Stomach (tissue), 9 donors: ENCODE results near the gene SLC7A9. TPM values are rescaled to one million over a fixed set of nuclear protein-coding genes. Genes with fewer than 3 reads are reported as not detected.

ENCODE experiments used
- DNase-seq, 2 donors: peaks; one replicate each; pipeline versions ENCODE4 v3.0.0 to v3.0.0-alpha.2; 2013 to 2019
- H3K27ac ChIP-seq, 5 donors: fragments of 200-600 bp in 4 of 5; sonication (generic) in 4 of 5; one replicate each; pipeline ENCODE4 v1.5.1; 2013 to 2019; ENCODE audit warnings: mild to moderate bottlenecking in 1 of 5, moderate library complexity in 1 of 5
- H3K27me3 ChIP-seq, 3 donors: fragments of 200-600 bp; sonication (generic); one replicate each; pipeline ENCODE4 v1.5.1; 2017 to 2019; ENCODE audit warnings: mixed run types in 1 of 3
- H3K36me3 ChIP-seq, 4 donors: fragments of 200-600 bp; sonication (generic); 1 replicate in 3 of 4; 2 replicates in 1 of 4; pipeline ENCODE4 v1.5.1; 2016 to 2019
- H3K4me1 ChIP-seq, 4 donors: fragments of 200-600 bp; sonication (generic); one replicate each; pipeline ENCODE4 v1.5.1; 2016 to 2019
- H3K4me3 ChIP-seq, 4 donors: fragments of 200-600 bp; sonication (generic) in 3 of 4; one replicate each; pipeline ENCODE4 v1.5.1; 2016 to 2019; ENCODE audit warnings: mild to moderate bottlenecking in 1 of 4
- H3K9me3 ChIP-seq, 4 donors: fragments of 200-600 bp; sonication (generic); one replicate each; pipeline ENCODE4 v1.5.1; 2016 to 2019
- CTCF ChIP-seq, 7 experiments: fragments of 450-650 bp in 4 of 7; fragments of 200-600 bp in 3 of 7; sonication (generic) in 3 of 7; IDR thresholded peaks; one replicate each; pipeline ENCODE4 v1.5.1; 2016 to 2019; ENCODE audit warnings: antibody characterized with exemption in 7 of 7, control low read depth in 2 of 7, mild to moderate bottlenecking in 1 of 7
- EP300 ChIP-seq: sonication (generic); formaldehyde crosslinking; IDR thresholded peaks from one replicate; pipeline ENCODE4 v1.6.1; 2017; ENCODE audit warnings: antibody characterized with exemption
- POLR2A ChIP-seq, 4 donors: fragments of 450-650 bp; IDR thresholded peaks; one replicate each; pipeline ENCODE4 v1.6.1; 2016; ENCODE audit warnings: antibody characterized with exemption in 4 of 4, control low read depth in 2 of 4, mild to moderate bottlenecking in 1 of 4, moderate library complexity in 1 of 4
- POLR2AphosphoS5 ChIP-seq, 3 donors: sonication (generic); formaldehyde crosslinking; IDR thresholded peaks; one replicate each; pipeline ENCODE4 v1.6.1; 2016; ENCODE audit warnings: antibody characterized with exemption in 3 of 3
- WGBS, 5 donors: extraction: QIAGEN DNeasy Blood & Tissue Kit in 3 of 5; methylation state at CpG; one replicate each; pipeline versions ENCODE4 v1.1.5 to v1.1.7; 2013 to 2018; 5-methylcytosine and 5-hydroxymethylcytosine counted together
- intact Hi-C: fragments of 100-400 bp; cut with DNase I; formaldehyde crosslinking; loops from one replicate; pipeline ENCODE4 v1.15.1; 2023; ENCODE audit warnings: low total_unique reads
- polyA plus RNA-seq, 3 donors: library from polyadenylated mRNA; stranded (reverse); fragments of 200-250 nt; gene quantifications; one replicate each; pipeline ENCODE4 v1.2.3, GENCODE V29; 2013
- total RNA-seq, 5 donors: library from RNA; depleted of rRNA; stranded (reverse); fragments of >200 nt; gene quantifications; one replicate each; pipeline versions ENCODE4 v1.1.0 to v1.2.3, GENCODE V29; 2014 to 2016
- donor health status: healthy with polysubstance abuse.
- donor health status: Bipolar disorder and iron deficiency.
- donor health status: healthy.

Gene SLC7A9
- total and polyA plus RNA-seq, 8 donors = 0.58 to 2.4 TPM; not detected in 6

DNA sequence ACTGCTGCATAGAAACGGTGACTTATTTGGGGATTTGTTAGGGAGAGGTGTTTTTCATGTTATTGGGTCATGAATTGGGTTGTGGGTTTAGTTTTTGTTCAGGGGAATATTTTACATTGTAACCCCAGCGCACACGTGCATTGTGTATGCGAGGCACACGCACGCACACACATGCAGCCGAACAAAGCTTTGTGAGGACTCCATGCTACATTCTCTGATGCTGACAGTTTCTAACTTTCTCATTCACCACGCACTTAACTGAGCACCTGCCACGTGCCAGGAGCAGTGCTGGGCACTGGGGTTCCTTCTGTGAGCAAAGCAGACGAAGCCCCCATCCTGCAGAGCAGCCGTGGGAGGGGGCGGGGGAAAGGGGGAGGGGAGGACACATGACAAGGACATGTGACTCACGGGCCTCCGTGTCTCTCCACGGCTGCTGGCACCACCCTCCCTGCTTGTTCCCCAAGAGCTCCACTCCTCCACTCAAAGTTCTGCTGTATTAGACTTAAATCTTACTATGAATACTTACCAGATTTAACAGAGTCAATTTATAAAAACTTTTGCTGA is 55.6 kb downstream of the SLC7A9 start:
- H3K9me3 ChIP-seq = no peaks in the 10 kb centered on the region
- H3K4me1 ChIP-seq = peaks cover 0 to 9% (median 7%) of the 10 kb centered on the region in 4 donors
- intact Hi-C loops = no loop called here
- H3K4me3 ChIP-seq = no peak overlapping the region
- H3K27me3 ChIP-seq = peaks cover 0 to 7% (median 0%) of the 10 kb centered on the region in 3 donors
- H3K36me3 ChIP-seq = no peaks in the 10 kb centered on the region
- H3K27ac ChIP-seq = no peak overlapping the region
- no peak for DNase-seq
- WGBS, 5 donors = 50 to 60% (median 58%) methylated on average over 14 to 15 of the region's 15 CpGs
- TF ChIP-seq CTCF (IDR thresholded peaks at IDR 0.05) (no peak), POLR2AphosphoS5 (IDR thresholded peaks at IDR 0.05) (no peak), POLR2A (IDR thresholded peaks at IDR 0.05) (no peak), EP300 (no peak)

DNA sequence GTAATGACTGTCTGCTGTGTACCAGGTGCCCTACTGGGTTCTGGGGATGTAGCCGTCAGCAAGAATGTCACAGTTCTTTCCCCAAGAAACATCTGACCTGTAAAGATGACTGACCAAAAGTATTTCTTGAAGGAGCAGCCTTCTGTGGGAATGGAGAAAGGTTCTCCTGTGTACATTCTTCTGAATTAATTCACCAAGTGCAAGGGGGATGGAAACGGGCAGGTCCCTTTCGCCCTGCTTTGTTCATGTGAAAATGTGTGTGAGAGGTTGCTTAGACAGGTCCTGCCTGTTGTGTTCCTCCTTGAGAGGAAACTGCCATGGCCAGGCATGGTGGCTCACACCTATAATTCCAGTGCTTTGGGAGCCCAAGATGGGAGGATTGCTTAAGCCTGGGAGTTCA is 57.0 kb downstream of the SLC7A9 start:
- Histone ChIP-seq H3K4me1 (peaks cover 0 to 9% (median 7%) of the 10 kb centered on the region in 4 donors), H3K27ac (no peak overlapping the region), H3K4me3 (no peak overlapping the region), H3K27me3 (no peaks in the 10 kb centered on the region), H3K36me3 (no peaks in the 10 kb centered on the region), H3K9me3 (no peaks in the 10 kb centered on the region)
- TF ChIP-seq POLR2AphosphoS5 (IDR thresholded peaks at IDR 0.05) (no peak), CTCF (IDR thresholded peaks at IDR 0.05) (no peak), EP300 (no peak), POLR2A (IDR thresholded peaks at IDR 0.05) (no peak)
- intact Hi-C loops = no loop called here
- WGBS, 5 donors = 64 to 87% (median 69%) methylated on average over 3 of the region's 3 CpGs
- DNase-seq = peak in 1 of 2 donors; percentile 36

GRCh38 chr19:32812036-32812435 is 57.5 kb downstream of the SLC7A9 start:
- Histone ChIP-seq H3K9me3 (no peaks in the 10 kb centered on the region), H3K4me1 (peaks cover 0 to 9% (median 7%) of the 10 kb centered on the region in 4 donors), H3K27me3 (no peaks in the 10 kb centered on the region), H3K27ac (no peak overlapping the region), H3K4me3 (no peak overlapping the region), H3K36me3 (no peaks in the 10 kb centered on the region)
- 77 to 85% (median 79%) methylated on average over 10 of the region's 10 CpGs for WGBS, 5 donors
- no peak for DNase-seq
- intact Hi-C loops = no loop called here
- TF ChIP-seq CTCF (IDR thresholded peaks at IDR 0.05) (no peak), EP300 (no peak), POLR2AphosphoS5 (IDR thresholded peaks at IDR 0.05) (no peak), POLR2A (IDR thresholded peaks at IDR 0.05) (no peak)

DNA sequence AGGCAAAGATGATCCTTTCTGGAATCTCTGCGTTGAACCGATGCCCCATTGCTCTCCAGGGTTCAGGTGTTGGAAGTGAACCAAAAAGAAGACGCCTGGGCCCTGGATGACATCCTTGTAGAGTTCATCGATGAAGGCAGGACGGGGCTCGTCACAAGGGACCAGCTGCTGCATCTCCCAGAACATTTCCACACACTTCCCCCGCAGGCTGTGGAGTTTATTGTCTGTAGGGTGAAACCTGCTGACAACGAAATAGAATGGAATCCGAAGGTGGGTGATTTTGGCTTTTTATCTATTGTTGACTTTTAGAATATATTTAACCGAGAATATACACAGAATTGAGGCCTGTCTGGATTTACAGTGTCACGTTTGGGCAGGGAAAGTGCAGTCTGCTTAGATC is 58.4 kb downstream of the SLC7A9 start:
- Histone ChIP-seq H3K9me3 (no peaks in the 10 kb centered on the region), H3K4me3 (no peak overlapping the region), H3K27me3 (peaks cover 0 to 5% (median 0%) of the 10 kb centered on the region in 3 donors), H3K4me1 (peaks cover 0 to 9% (median 7%) of the 10 kb centered on the region in 4 donors), H3K27ac (no peak overlapping the region), H3K36me3 (no peaks in the 10 kb centered on the region)
- TF ChIP-seq EP300 = no peak
- no peak for TF ChIP-seq POLR2A (IDR thresholded peaks at IDR 0.05)
- TF ChIP-seq CTCF (IDR thresholded peaks at IDR 0.05) = no peak
- TF ChIP-seq POLR2AphosphoS5 (IDR thresholded peaks at IDR 0.05) = no peak
- no peak for DNase-seq
- intact Hi-C loops = no loop called here
- 83 to 89% (median 86%) methylated on average over 11 of the region's 11 CpGs for WGBS, 5 donors
